Thymus (tissue), 11 donors: ENCODE data around the gene RASA2. TPM values are rescaled to one million over a fixed set of nuclear protein-coding genes. Genes with fewer than 3 reads are reported as not detected.
"Not testable (repeated sequence)": the region's sequence is repeated elsewhere in the genome, so short reads cannot be mapped to it uniquely, and the experiment has no call there.

Experiments
- DNase-seq, 9 donors: peaks; one replicate each; pipeline ENCODE4 v3.0.0-alpha.2; 2013; ENCODE audit warnings: low spot score in 9 of 9, low read depth in 6 of 9, missing footprints in 1 of 9
- H3K27ac ChIP-seq, 2 donors: one replicate each; pipeline ENCODE4 v1.5.1; 2013; ENCODE audit warnings: control low read depth in 1 of 2, low read depth in 1 of 2, low read length in 1 of 2, mild to moderate bottlenecking in 1 of 2, moderate library complexity in 1 of 2
- H3K27me3 ChIP-seq, 2 donors: one replicate each; pipeline ENCODE4 v1.5.1; 2013; ENCODE audit warnings: low read length in 1 of 2; ENCODE audit not compliant: control insufficient read depth in 2 of 2, insufficient read depth in 1 of 2
- H3K36me3 ChIP-seq, 2 donors: one replicate each; pipeline ENCODE4 v1.5.1; 2013; ENCODE audit warnings: low read length in 1 of 2, mild to moderate bottlenecking in 1 of 2, moderate library complexity in 1 of 2; ENCODE audit not compliant: control insufficient read depth in 2 of 2, insufficient read depth in 2 of 2
- H3K4me1 ChIP-seq, 2 donors: one replicate each; pipeline ENCODE4 v1.5.1; 2013; ENCODE audit warnings: low read length in 2 of 2; ENCODE audit not compliant: control insufficient read depth in 2 of 2, insufficient read depth in 2 of 2
- H3K4me3 ChIP-seq, 2 donors: one replicate each; pipeline ENCODE4 v1.5.1; 2013; ENCODE audit warnings: low read length in 2 of 2, control low read depth in 1 of 2, mild to moderate bottlenecking in 1 of 2
- H3K9me3 ChIP-seq, 2 donors: one replicate each; pipeline ENCODE4 v1.5.1; 2013; ENCODE audit warnings: low read length in 1 of 2, mild to moderate bottlenecking in 1 of 2; ENCODE audit not compliant: control insufficient read depth in 2 of 2, insufficient read depth in 1 of 2
- WGBS: extraction: QIAGEN DNeasy Blood & Tissue Kit; methylation state at CpG from one replicate; pipeline ENCODE4 v1.1.7; 2013; 5-methylcytosine and 5-hydroxymethylcytosine counted together
- polyA plus RNA-seq: library from polyadenylated mRNA; stranded (reverse); fragments of 200-250 nt; gene quantifications from one replicate; pipeline ENCODE4 v1.2.3, GENCODE V29; 2013
- total RNA-seq: library from RNA; stranded (reverse); fragments of 120-200 nt; gene quantifications from one replicate; pipeline ENCODE4 v1.2.4, GENCODE V29; 2013
- donor health status: healthy.

RASA2 gene
- total and polyA plus RNA-seq, 2 donors, result 16.0 to 21.1 TPM

- no peaks in the 10 kb centered on the region for H3K36me3 ChIP-seq
- H3K27ac ChIP-seq, result no peak overlapping the region
- no peak overlapping the region for H3K4me3 ChIP-seq
- peaks cover 0 to 5% of the 10 kb centered on the region in 2 donors for H3K4me1 ChIP-seq
- H3K27me3 ChIP-seq, result no peaks in the 10 kb centered on the region
- no peak for DNase-seq
- WGBS, result over 99% methylated on average over 3 of the region's 3 CpGs
- H3K9me3 ChIP-seq, result peaks cover 0 to 17% of the 10 kb centered on the region in 2 donors
Measured at GRCh38 chr3:141466633-141467169, 20.1 kb upstream of the RASA2 start.

- DNase-seq, result no peak
- Histone ChIP-seq H3K9me3 (peaks cover 0 to 5% of the 10 kb centered on the region in 2 donors), H3K36me3 (no peaks in the 10 kb centered on the region), H3K4me1 (no peaks in the 10 kb centered on the region), H3K27ac (no peak overlapping the region), H3K4me3 (no peak overlapping the region), H3K27me3 (no peaks in the 10 kb centered on the region)
Measured at GRCh38 chr3:141469720-141470119, 17.1 kb upstream of the RASA2 start.

DNA sequence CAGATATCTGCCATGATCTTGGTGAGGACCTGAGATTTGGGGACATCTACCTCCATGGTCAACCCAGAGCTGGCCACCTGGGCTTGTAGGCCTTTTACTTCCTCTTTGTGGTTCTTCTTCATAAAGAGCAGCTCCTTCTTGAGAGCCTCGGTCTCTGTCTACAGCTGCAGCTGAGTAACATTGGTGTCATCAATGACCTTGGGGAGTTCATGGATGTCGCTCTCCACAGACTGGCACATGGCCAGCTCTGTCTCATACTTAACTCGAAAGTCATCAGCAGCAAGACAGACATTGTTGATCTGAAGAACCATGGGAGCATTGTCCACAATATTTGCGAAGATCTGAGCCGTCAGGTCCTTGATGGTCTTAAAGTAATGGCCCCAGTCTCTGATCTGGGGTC lies 15.7 kb upstream of the RASA2 start:
- H3K4me1 ChIP-seq, result peaks cover 0 to 4% of the 10 kb centered on the region in 2 donors
- H3K4me3 ChIP-seq, result no peak overlapping the region
- no peak for DNase-seq
- 86% methylated on average over 5 of the region's 5 CpGs for WGBS
- peaks cover 0 to 5% of the 10 kb centered on the region in 2 donors for H3K9me3 ChIP-seq
- H3K27me3 ChIP-seq, result no peaks in the 10 kb centered on the region
- H3K27ac ChIP-seq, result no peak overlapping the region
- H3K36me3 ChIP-seq, result no peaks in the 10 kb centered on the region

DNA sequence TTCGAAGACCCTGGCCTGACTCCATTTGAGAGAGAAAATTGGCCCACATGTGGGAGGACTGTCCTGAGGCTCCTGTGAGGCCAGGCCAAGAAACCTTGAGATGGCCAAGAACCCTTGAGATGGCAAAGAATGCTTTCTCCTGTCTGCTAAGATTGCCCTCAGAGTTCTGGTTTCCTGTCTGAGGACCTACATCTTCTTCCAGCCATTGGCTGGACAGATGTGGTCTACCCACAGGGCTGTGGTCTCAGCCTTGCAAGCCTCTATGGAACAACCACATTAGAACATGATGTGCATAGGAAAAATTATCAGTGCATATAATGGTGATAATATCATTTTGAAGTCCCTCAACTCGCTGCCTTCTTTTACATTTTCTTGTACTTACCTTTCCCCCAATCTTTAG lies 10.8 kb upstream of the RASA2 start:
- no peak for DNase-seq
- H3K27ac ChIP-seq, result no peak overlapping the region
- 51% methylated on average over 2 of the region's 2 CpGs for WGBS

DNA sequence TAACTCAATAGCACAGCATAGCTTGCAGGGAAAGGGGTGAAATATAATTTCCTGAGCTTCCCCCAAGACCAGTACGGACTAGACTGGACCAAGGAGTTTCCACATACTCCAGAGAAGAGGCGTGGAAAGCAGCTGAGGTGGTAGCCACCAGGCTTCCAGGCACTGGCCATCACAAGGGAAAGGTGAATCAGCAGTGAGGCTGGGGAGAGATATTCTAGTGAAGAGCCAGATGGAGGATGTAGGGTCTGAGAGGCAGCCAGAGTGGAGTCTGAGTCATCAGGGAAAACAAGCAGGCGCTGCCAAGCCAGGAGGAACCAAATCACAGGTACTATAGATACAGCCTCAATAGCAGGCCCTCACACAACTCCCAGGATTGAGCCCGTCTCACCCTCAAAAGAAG lies 9.6 kb upstream of the RASA2 start:
- Histone ChIP-seq H3K36me3 (no peaks in the 10 kb centered on the region), H3K9me3 (no peaks in the 10 kb centered on the region), H3K4me3 (no peak overlapping the region), H3K27me3 (no peaks in the 10 kb centered on the region), H3K4me1 (peaks cover 0 to 5% of the 10 kb centered on the region in 2 donors), H3K27ac (no peak overlapping the region)
- 98% methylated on average over 4 of the region's 4 CpGs for WGBS
- DNase-seq, result no peak

More for the DNA sequence above, 10.8 kb upstream of the RASA2 start:
- Histone ChIP-seq H3K4me3 (no peak overlapping the region), H3K9me3 (peaks cover 0 to 5% of the 10 kb centered on the region in 2 donors), H3K27me3 (no peaks in the 10 kb centered on the region), H3K4me1 (peaks cover 0 to 5% of the 10 kb centered on the region in 2 donors), H3K36me3 (no peaks in the 10 kb centered on the region)

GRCh38 chr3:141478139-141478538 lies 8.7 kb upstream of the RASA2 start:
- H3K4me3 ChIP-seq, result no peak overlapping the region
- no peak overlapping the region for H3K27ac ChIP-seq
- no peaks in the 10 kb centered on the region for H3K36me3 ChIP-seq
- no peaks in the 10 kb centered on the region for H3K27me3 ChIP-seq
- peaks cover 0 to 5% of the 10 kb centered on the region in 2 donors for H3K4me1 ChIP-seq
- DNase-seq, result no peak
- H3K9me3 ChIP-seq, result no peaks in the 10 kb centered on the region
- 93% methylated on average over 2 of the region's 2 CpGs for WGBS

- not testable (repeated sequence) for H3K27ac ChIP-seq, H3K27me3 ChIP-seq, H3K36me3 ChIP-seq, H3K9me3 ChIP-seq, H3K4me3 ChIP-seq, DNase-seq, H3K4me1 ChIP-seq
- WGBS, result 98% methylated on average over 1 of the region's 1 CpG
Measured at GRCh38 chr3:141478840-141479239, 8.0 kb upstream of the RASA2 start.

- Histone ChIP-seq H3K4me3 (no peak overlapping the region), H3K4me1 (peaks cover 0 to 12% of the 10 kb centered on the region in 2 donors), H3K9me3 (no peaks in the 10 kb centered on the region), H3K36me3 (no peaks in the 10 kb centered on the region), H3K27ac (no peak overlapping the region), H3K27me3 (no peaks in the 10 kb centered on the region)
- DNase-seq, result no peak
- WGBS, result 97% methylated on average over 5 of the region's 5 CpGs
Measured at GRCh38 chr3:141482245-141482922, 4.4 kb upstream of the RASA2 start.

DNA sequence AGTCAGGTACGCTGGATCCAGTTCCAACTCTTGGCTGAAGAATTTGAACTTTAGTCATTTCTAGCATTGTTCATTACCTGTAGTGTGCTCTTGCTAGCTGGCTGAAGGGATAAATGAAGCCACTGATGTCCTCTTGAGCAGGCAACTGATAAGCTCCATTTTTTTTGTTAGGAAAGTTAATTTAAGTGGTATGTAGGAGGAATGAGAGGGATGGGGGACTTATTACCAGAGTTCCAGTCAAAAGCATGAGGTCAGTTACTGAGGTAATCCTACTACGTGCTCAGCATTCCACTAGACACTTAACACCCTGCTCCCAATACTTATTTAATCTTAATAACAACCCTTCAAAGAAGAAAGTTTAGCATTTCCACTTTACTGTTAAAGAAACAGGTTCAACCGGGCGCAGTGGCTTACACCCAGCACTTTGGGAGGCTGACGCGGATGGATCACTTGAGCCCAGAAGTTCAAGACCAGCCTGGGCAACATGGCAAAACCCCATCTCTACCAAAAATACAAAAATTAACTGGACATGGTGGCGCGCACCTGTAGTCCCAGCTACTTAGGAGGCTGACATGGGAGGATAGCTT lies 2.0 kb upstream of the RASA2 start:
- Histone ChIP-seq H3K4me1 (peaks cover 9 to 25% of the 10 kb centered on the region in 2 donors), H3K9me3 (no peaks in the 10 kb centered on the region), H3K27me3 (no peaks in the 10 kb centered on the region), H3K4me3 (no peak overlapping the region), H3K27ac (no peak overlapping the region), H3K36me3 (peaks cover 0 to 1% of the 10 kb centered on the region in 2 donors)
- DNase-seq, result no peak
- 99% methylated on average over 8 of the region's 8 CpGs for WGBS
